BLaER1 (cell line): Measurements from ENCODE around the gene KCTD10.

Experiments
- H3K27ac ChIP-seq: shearing (Covaris generic); formaldehyde crosslinking; 2 replicates; pipeline ENCODE4 v1.8.1; 2022
- H3K27me3 ChIP-seq: shearing (Covaris generic); formaldehyde crosslinking; 2 replicates; pipeline ENCODE4 v1.8.1; 2022
- H3K36me3 ChIP-seq: shearing (Covaris generic); formaldehyde crosslinking; 2 replicates; pipeline ENCODE4 v1.8.1; 2022
- H3K4me1 ChIP-seq: shearing (Covaris generic); formaldehyde crosslinking; 2 replicates; pipeline ENCODE4 v1.8.1; 2022
- H3K4me2 ChIP-seq: shearing (Covaris generic); formaldehyde crosslinking; 2 replicates; pipeline ENCODE4 v1.8.1; 2022
- H3K4me3 ChIP-seq: shearing (Covaris generic); formaldehyde crosslinking; 2 replicates; pipeline ENCODE4 v1.8.1; 2022
- H3K9ac ChIP-seq: shearing (Covaris generic); formaldehyde crosslinking; 2 replicates; pipeline ENCODE4 v1.8.1; 2022
- H3K9me3 ChIP-seq: shearing (Covaris generic); formaldehyde crosslinking; 2 replicates; pipeline ENCODE4 v1.8.1; 2022
- H4K20me1 ChIP-seq: shearing (Covaris generic); formaldehyde crosslinking; 2 replicates; pipeline ENCODE4 v1.8.1; 2022
- Cebpa-rat ChIP-seq: shearing (Covaris generic); IDR thresholded peaks from 2 replicates; pipeline ENCODE4 v1.8.1; 2022

The KCTD10 gene

DNA sequence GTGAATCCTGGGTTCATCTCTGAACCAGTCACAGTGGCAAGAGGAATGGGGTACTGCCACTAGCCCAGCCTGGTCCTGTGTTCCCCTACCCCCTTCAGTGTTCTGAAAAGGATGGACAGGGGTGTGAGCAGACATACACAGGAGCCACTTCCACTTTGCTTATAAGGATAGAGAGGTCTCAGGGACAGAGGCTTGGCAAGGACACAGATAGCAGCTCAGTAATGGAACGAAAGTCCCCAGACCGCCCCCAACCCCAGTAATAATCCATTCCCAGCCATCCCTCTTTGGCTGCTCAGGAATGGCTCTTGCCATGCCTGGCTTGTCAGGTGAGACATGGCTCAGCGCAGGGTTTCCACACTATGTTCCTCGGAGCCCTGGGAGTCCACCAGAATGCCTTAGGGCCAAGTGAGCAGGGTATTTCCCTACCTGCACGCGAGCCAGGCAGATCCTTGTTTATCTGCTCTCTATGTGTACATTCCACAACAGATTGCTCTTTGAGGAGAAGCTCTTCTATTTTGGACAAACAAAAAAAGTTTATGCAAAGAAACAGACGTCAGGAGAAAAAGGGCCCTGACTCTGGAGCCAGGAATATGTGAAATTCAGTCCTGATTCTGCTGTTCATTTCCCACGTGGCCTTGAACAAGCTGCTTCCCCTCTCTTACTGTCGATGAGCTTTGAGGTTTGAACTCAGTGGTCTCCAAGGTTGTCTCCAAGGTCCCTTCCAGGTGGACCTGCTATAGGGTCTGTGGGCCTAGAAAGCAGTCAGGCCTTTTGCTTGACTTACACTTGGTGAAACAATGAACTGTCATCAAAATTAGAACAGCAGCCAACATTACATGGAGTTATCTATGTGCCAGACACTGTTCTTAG lies 10.3 kb upstream of the KCTD10 start:
- Histone ChIP-seq H3K36me3 (peaks cover 94% of the 10 kb centered on the region), H3K27ac (no peak overlapping the region), H3K4me3 (no peak overlapping the region), H3K4me2 (no peak overlapping the region), H3K9me3 (no peaks in the 10 kb centered on the region), H4K20me1 (0 out of 2 replicates have a peak, but pooled peaks cover 4% of the 10 kb centered on the region), H3K27me3 (no peaks in the 10 kb centered on the region), H3K9ac (no peak overlapping the region), H3K4me1 (no peaks in the 10 kb centered on the region)
- no peak for TF ChIP-seq Cebpa-rat

DNA sequence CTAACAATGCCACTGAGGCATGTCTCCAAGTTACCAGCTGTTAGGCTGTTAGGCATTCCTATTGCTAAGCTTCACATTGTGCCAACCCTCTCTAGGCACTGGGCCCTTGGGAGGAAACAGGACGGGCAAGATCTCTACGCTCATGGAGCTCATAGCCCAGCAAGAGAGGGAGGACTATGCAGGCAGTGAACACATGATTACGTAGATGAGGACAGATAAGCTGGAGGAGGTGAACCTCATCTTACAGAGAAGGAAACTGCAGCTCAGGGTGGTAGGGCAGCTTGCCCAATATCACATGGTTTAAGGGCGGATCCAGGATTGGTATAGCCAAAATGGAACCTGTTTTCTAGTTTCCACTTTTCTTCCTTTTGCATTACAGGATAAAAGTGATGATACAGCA lies 8.1 kb upstream of the KCTD10 start:
- 0 out of 2 replicates have a peak, but pooled peaks cover 4% of the 10 kb centered on the region for H4K20me1 ChIP-seq
- H3K9ac ChIP-seq, result no peak overlapping the region
- peaks cover 73% of the 10 kb centered on the region for H3K36me3 ChIP-seq
- no peaks in the 10 kb centered on the region for H3K4me1 ChIP-seq
- TF ChIP-seq Cebpa-rat, result no peak
- no peak overlapping the region for H3K4me2 ChIP-seq
- H3K27me3 ChIP-seq, result no peaks in the 10 kb centered on the region
- no peak overlapping the region for H3K4me3 ChIP-seq
- no peaks in the 10 kb centered on the region for H3K9me3 ChIP-seq
- no peak overlapping the region for H3K27ac ChIP-seq

- Histone ChIP-seq H3K4me1 (peaks cover 15% of the 10 kb centered on the region), H3K4me3 (no peak overlapping the region), H4K20me1 (no peaks in the 10 kb centered on the region), H3K9ac (no peak overlapping the region), H3K27ac (no peak overlapping the region), H3K9me3 (no peaks in the 10 kb centered on the region), H3K4me2 (no peak overlapping the region), H3K36me3 (peaks cover 54% of the 10 kb centered on the region), H3K27me3 (no peaks in the 10 kb centered on the region)
- no peak for TF ChIP-seq Cebpa-rat
Measured at GRCh38 chr12:109483346-109483745, 6.2 kb upstream of the KCTD10 start.

DNA sequence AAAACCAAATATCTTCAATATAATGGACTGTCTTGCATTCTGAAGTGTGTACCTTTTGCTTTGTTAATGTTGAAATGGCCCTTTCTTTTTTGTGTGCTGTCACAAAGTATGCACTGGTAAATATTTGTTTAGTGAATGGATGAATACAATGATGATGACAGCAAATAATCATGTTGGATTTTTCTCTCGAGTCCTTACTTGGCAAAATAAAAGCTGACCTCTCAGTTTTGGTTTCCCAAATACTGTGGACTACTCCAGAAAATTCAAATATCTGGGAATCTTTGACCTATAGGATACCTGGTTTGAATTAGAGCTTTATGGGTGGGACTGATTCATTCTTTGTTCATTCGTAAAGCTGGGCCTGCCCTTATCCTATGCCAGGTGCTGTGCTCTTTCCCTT lies 5.8 kb upstream of the KCTD10 start:
- Histone ChIP-seq H3K4me1 (peaks cover 18% of the 10 kb centered on the region), H4K20me1 (no peaks in the 10 kb centered on the region), H3K9ac (no peak overlapping the region), H3K27ac (no peak overlapping the region), H3K4me3 (no peak overlapping the region), H3K27me3 (no peaks in the 10 kb centered on the region), H3K36me3 (peaks cover 50% of the 10 kb centered on the region), H3K9me3 (no peaks in the 10 kb centered on the region), H3K4me2 (no peak overlapping the region)
- TF ChIP-seq Cebpa-rat, result no peak

DNA sequence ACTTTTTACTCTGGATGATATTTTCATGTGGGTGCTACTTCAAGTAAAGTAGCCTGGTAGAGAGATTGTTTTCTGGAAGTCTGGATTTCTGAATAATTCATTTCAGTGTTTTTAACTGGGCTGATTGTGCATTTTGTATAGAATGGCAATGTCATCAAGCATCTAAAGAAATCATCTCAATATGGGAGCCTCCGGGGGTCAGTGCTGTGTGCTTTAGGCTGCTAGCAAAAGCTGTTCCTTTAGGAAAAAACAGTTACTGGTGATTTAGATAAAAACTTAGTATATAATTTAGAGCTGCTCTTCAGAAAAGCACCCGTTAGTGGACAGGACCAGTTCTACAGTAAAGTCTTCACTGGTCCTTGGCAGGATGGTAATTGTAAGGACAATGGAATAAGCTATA lies 5.4 kb upstream of the KCTD10 start:
- no peaks in the 10 kb centered on the region for H3K9me3 ChIP-seq
- H4K20me1 ChIP-seq, result no peaks in the 10 kb centered on the region
- peaks cover 18% of the 10 kb centered on the region for H3K4me1 ChIP-seq
- H3K4me3 ChIP-seq, result no peak overlapping the region
- H3K27me3 ChIP-seq, result no peaks in the 10 kb centered on the region
- no peak overlapping the region for H3K9ac ChIP-seq
- no peak overlapping the region for H3K27ac ChIP-seq
- peaks cover 46% of the 10 kb centered on the region for H3K36me3 ChIP-seq
- no peak overlapping the region for H3K4me2 ChIP-seq
- no peak for TF ChIP-seq Cebpa-rat

DNA sequence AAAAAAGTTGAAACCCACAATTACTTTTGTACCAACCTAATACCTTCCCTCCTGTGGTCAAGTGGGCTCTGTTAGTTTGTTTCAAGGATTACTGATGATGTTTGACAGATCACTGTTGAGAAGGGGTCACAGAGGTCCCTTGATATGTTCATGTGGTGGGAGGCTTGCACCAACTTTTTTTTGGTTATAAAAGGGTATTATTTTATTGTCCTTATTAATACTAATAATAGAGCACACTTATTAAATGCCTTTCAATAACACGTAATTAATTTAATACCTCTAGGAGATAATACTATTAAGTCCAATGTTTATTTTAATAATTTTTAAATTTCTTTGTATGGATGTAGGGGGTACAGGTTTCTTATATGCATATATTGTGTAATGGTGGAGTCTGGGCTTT lies 4.8 kb upstream of the KCTD10 start:
- peaks cover 39% of the 10 kb centered on the region for H3K36me3 ChIP-seq
- no peaks in the 10 kb centered on the region for H4K20me1 ChIP-seq
- no peak overlapping the region for H3K9ac ChIP-seq
- no peak overlapping the region for H3K4me3 ChIP-seq
- TF ChIP-seq Cebpa-rat, result no peak
- peaks cover 18% of the 10 kb centered on the region for H3K4me1 ChIP-seq
- no peaks in the 10 kb centered on the region for H3K9me3 ChIP-seq
- no peaks in the 10 kb centered on the region for H3K27me3 ChIP-seq
- no peak overlapping the region for H3K4me2 ChIP-seq
- no peak overlapping the region for H3K27ac ChIP-seq

GRCh38 chr12:109480356-109480755 lies 3.3 kb upstream of the KCTD10 start:
- H3K4me2 ChIP-seq, result no peak overlapping the region
- H3K9me3 ChIP-seq, result no peaks in the 10 kb centered on the region
- peaks cover 31% of the 10 kb centered on the region for H3K4me1 ChIP-seq
- peaks cover 24% of the 10 kb centered on the region for H3K36me3 ChIP-seq
- no peak overlapping the region for H3K4me3 ChIP-seq
- H3K27ac ChIP-seq, result no peak overlapping the region
- no peak for TF ChIP-seq Cebpa-rat
- peaks cover 13% of the 10 kb centered on the region for H4K20me1 ChIP-seq
- H3K27me3 ChIP-seq, result no peaks in the 10 kb centered on the region
- no peak overlapping the region for H3K9ac ChIP-seq

GRCh38 chr12:109479761-109480160 lies 2.7 kb upstream of the KCTD10 start:
- Histone ChIP-seq H3K9ac (no peak overlapping the region), H3K4me3 (no peak overlapping the region), H3K9me3 (no peaks in the 10 kb centered on the region), H3K4me2 (no peak overlapping the region), H3K27me3 (no peaks in the 10 kb centered on the region), H3K4me1 (peaks cover 37% of the 10 kb centered on the region), H4K20me1 (peaks cover 19% of the 10 kb centered on the region), H3K27ac (no peak overlapping the region), H3K36me3 (peaks cover 18% of the 10 kb centered on the region)
- no peak for TF ChIP-seq Cebpa-rat

DNA sequence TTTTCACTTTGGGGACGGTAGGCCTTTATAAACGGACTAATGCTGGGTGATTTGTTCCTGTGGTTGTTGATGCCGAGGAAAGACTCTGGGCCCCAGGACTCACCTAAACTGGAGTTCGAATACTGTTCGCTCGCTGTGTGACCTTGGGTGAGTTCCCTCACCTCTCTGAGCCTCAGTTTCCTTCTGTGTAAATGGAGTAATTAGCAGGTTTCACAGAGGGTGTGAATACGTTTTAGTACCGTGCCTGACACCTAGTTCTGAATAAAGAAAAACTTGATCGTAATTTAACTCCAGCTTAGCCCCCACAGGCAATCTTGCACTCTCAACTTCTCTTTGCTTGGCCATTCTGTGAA lies 839 bp upstream of the KCTD10 start:
- TF ChIP-seq Cebpa-rat, result no peak
- Histone ChIP-seq H4K20me1 (peaks cover 37% of the 10 kb centered on the region), H3K27ac (peak overlapping the region; percentile 99), H3K9me3 (no peaks in the 10 kb centered on the region), H3K4me1 (peaks cover 40% of the 10 kb centered on the region), H3K4me3 (peak overlapping the region; percentile 91), H3K36me3 (peaks cover 6% of the 10 kb centered on the region; the same call in 1 of the 2 replicates), H3K27me3 (no peaks in the 10 kb centered on the region), H3K4me2 (peak overlapping the region; percentile 96), H3K9ac (peak overlapping the region; percentile 99)

GRCh38 chr12:109476807-109477184 lies 304 bp downstream of the KCTD10 start:
- Histone ChIP-seq H3K27ac (peak overlapping the region; percentile 99), H3K4me3 (peak overlapping the region; percentile 91), H3K9ac (peak overlapping the region; percentile 99), H3K27me3 (no peaks in the 10 kb centered on the region), H3K36me3 (peaks cover 6% of the 10 kb centered on the region; the same call in 1 of the 2 replicates), H4K20me1 (peaks cover 48% of the 10 kb centered on the region), H3K9me3 (no peaks in the 10 kb centered on the region), H3K4me1 (peaks cover 40% of the 10 kb centered on the region), H3K4me2 (peak overlapping the region; percentile 96)
- no peak for TF ChIP-seq Cebpa-rat
